Embryonic facial prominence (tissue), 1 donor: ENCODE data around the gene UEVLD.
A peak's percentile ranks its signal among the peaks of the same experiment; 100 is the strongest.
"Not testable (repeated sequence)": the region's sequence is repeated elsewhere in the genome, so short reads cannot be mapped to it uniquely, and the experiment has no call there.

Experiments used
- DNase-seq: peaks from one replicate; pipeline ENCODE4 v3.0.0-alpha.2; 2016; ENCODE audit errors: extremely low spot score

The UEVLD gene

GRCh38 chr11:18588297-18589252 is at the start of gene UEVLD:
UEVLD (minus strand) TSS chr11:18588734; CDS start chr11:18588654, 80 bp downstream.
- DNase-seq: peak; percentile 54

- DNase-seq: peak; percentile 96
Measured at GRCh38 chr11:18634140-18635032, 45.9 kb upstream of the UEVLD start, which contains the start of gene SPTY2D1. SPTY2D1 (minus strand) TSS chr11:18634342; CDS start chr11:18634257, 85 bp downstream.

- peak; percentile 54 for DNase-seq
Measured at GRCh38 chr11:18633256-18634139, 45.0 kb upstream of the UEVLD start.

- DNase-seq: no peak
Measured at GRCh38 chr11:18632841-18633240, 44.3 kb upstream of the UEVLD start.

- no peak for DNase-seq
Measured at GRCh38 chr11:18624161-18624560, 35.6 kb upstream of the UEVLD start.

GRCh38 chr11:18623707-18624106 is 35.2 kb upstream of the UEVLD start:
- DNase-seq: no peak

- DNase-seq: no peak
Measured at GRCh38 chr11:18618342-18619025, 29.9 kb upstream of the UEVLD start.

GRCh38 chr11:18617688-18618341 is 29.3 kb upstream of the UEVLD start:
- no peak for DNase-seq

GRCh38 chr11:18615628-18616392 is 27.3 kb upstream of the UEVLD start:
- no peak for DNase-seq

GRCh38 chr11:18614667-18615066 is 26.1 kb upstream of the UEVLD start:
- no peak for DNase-seq

GRCh38 chr11:18612394-18612793 is 23.9 kb upstream of the UEVLD start:
- DNase-seq: no peak

- DNase-seq: no peak
Measured at GRCh38 chr11:18611196-18611595, 22.7 kb upstream of the UEVLD start.

- DNase-seq: no peak
Measured at GRCh38 chr11:18608376-18608775, 19.8 kb upstream of the UEVLD start.

- DNase-seq: no peak
Measured at GRCh38 chr11:18600915-18601569, 12.5 kb upstream of the UEVLD start.

GRCh38 chr11:18599739-18600230 is 11.3 kb upstream of the UEVLD start, which contains the start of gene MISFA:
MISFA (plus strand) TSS chr11:18599789; CDS start chr11:18599929, 140 bp downstream.
- DNase-seq: no peak

GRCh38 chr11:18594999-18595749 is 6.6 kb upstream of the UEVLD start:
- no peak for DNase-seq

GRCh38 chr11:18594088-18594487 is 5.6 kb upstream of the UEVLD start:
- not testable (repeated sequence) for DNase-seq

GRCh38 chr11:18590571-18590970 is 2.0 kb upstream of the UEVLD start:
- DNase-seq: no peak
